BLaER1 (cell line): ENCODE data around the gene APLN.

Experiments used
- H3K27ac ChIP-seq: shearing (Covaris generic); formaldehyde crosslinking; 2 replicates; pipeline ENCODE4 v1.8.1; 2022
- H3K27me3 ChIP-seq: shearing (Covaris generic); formaldehyde crosslinking; 2 replicates; pipeline ENCODE4 v1.8.1; 2022
- H3K36me3 ChIP-seq: shearing (Covaris generic); formaldehyde crosslinking; 2 replicates; pipeline ENCODE4 v1.8.1; 2022
- H3K4me1 ChIP-seq: shearing (Covaris generic); formaldehyde crosslinking; 2 replicates; pipeline ENCODE4 v1.8.1; 2022
- H3K4me2 ChIP-seq: shearing (Covaris generic); formaldehyde crosslinking; 2 replicates; pipeline ENCODE4 v1.8.1; 2022
- H3K4me3 ChIP-seq: shearing (Covaris generic); formaldehyde crosslinking; 2 replicates; pipeline ENCODE4 v1.8.1; 2022
- H3K9ac ChIP-seq: shearing (Covaris generic); formaldehyde crosslinking; 2 replicates; pipeline ENCODE4 v1.8.1; 2022
- H3K9me3 ChIP-seq: shearing (Covaris generic); formaldehyde crosslinking; 2 replicates; pipeline ENCODE4 v1.8.1; 2022
- H4K20me1 ChIP-seq: shearing (Covaris generic); formaldehyde crosslinking; 2 replicates; pipeline ENCODE4 v1.8.1; 2022
- Cebpa-rat ChIP-seq: shearing (Covaris generic); IDR thresholded peaks from 2 replicates; pipeline ENCODE4 v1.8.1; 2022

Gene APLN

DNA sequence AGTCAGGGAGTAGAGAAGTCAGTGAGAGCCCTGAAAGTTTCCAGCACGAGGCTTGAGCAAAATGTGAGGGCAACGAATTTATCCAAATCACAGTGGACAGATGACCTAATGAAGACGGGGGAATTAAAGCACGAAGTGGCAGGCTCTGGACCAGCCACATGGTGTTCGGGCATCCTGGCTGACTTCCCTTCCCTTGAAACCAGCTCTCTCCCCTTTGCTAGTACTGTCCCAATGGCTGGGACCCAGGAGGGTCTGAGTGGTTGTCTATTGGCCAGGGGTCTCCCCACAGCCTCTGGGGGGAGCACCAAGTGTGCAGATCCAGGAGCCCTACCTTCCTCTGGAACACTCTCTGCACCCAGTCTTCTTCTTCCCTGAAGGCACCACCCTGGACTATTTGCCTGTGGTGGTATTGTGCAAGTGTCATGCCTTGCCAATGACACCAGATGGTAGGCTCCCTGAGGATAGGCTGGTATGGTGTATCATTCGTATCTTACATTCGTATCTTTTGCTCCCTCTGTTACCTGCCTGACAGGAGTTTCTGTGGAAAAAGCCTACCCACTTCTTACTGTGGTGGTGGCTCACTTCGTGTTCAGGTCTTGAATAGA lies 2.1 kb downstream of the APLN start:
- Histone ChIP-seq H3K27ac (no peak overlapping the region), H3K36me3 (no peaks in the 10 kb centered on the region), H4K20me1 (peaks cover 32% of the 10 kb centered on the region; the same call in 1 of the 2 replicates), H3K9me3 (no peaks in the 10 kb centered on the region; the same call in 1 of the 2 replicates), H3K4me1 (peaks cover 16% of the 10 kb centered on the region), H3K9ac (no peak overlapping the region), H3K27me3 (peaks cover 88% of the 10 kb centered on the region), H3K4me3 (no peak overlapping the region), H3K4me2 (no peak overlapping the region; the same call in 1 of the 2 replicates)
- TF ChIP-seq Cebpa-rat: no peak

DNA sequence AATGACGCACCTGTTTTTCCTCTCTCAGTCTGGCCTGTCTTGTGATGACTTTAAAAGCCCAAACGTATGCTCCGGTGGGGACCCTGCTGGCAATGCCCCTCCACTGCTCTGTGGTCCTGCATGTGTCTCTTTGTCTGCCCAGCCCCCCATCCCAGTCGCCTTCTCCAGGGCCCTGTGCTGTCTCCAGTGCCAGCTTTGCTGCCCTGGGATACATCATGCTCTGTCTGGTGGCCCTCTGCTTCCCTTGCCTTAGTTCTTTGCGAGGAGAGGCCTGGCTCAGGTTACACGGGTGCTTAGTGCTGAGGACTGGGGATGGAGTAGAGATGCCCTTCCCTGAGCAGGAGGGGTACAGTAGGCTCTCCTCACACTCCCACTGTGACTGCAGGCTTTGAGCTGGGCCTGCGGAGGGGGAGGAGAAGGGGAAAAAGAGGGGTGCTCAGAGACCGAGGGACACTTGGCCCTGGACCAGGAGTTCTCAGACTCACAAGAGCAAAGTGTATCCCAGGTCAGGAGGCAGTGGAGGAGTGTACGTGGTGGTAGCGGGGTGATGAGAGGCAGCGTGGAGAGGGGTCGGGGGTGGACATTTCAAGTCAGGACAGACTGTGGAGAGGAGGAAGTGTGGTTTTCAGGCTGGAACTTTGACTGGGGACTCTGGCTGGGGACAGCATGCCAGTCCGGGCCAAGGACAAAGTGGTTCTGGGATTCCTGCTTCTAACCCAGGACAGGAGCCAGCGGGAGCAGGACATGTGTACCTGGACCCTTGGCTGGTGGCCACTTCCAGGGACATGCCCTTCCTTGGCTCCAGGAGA lies 2.8 kb downstream of the APLN start:
- Histone ChIP-seq H3K27me3 (peaks cover 95% of the 10 kb centered on the region), H3K4me1 (peaks cover 16% of the 10 kb centered on the region), H3K4me3 (no peak overlapping the region), H3K9ac (no peak overlapping the region), H3K36me3 (no peaks in the 10 kb centered on the region), H4K20me1 (peaks cover 33% of the 10 kb centered on the region; the same call in 1 of the 2 replicates), H3K27ac (no peak overlapping the region), H3K9me3 (no peaks in the 10 kb centered on the region; the same call in 1 of the 2 replicates), H3K4me2 (no peak overlapping the region)
- no peak for TF ChIP-seq Cebpa-rat

DNA sequence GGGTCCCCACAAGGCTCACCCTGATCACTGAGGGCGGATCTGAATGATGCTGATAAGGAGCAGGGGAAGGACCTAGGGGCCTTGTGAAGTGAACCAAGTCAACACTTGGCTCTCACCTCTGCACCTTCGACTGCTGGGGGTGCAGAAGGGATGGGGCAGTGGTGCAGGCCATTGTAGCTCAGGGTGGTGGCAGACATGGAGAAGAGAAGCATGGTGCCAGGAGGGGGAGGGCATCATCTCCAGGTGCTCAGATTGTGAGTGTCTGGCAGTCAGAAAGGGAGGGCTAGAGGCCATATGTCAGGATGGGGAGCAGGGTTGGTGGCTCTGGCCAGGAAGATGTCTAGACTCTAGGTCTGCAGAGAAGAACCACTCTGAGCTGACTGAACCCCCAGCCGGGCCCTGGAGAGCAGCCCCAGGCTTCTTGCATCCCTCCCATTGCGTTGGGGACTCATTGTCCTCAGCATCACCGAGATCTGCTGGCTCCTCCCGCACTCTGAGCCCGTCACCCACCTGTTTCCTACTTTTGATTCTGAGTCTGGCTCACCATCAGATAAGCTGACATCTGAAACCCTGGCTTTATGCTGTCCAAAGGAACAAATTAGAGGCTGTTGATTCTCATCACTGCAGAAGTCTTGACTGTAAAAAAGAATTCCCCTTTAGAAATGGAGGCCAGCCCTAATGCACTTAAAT lies 3.8 kb downstream of the APLN start:
- TF ChIP-seq Cebpa-rat: no peak
- Histone ChIP-seq H3K4me3 (no peak overlapping the region), H3K36me3 (no peaks in the 10 kb centered on the region), H3K9ac (no peak overlapping the region), H3K27me3 (peaks cover 100% of the 10 kb centered on the region), H4K20me1 (peaks cover 43% of the 10 kb centered on the region; the same call in 1 of the 2 replicates), H3K4me1 (peaks cover 16% of the 10 kb centered on the region), H3K27ac (no peak overlapping the region), H3K9me3 (no peaks in the 10 kb centered on the region; the same call in 1 of the 2 replicates), H3K4me2 (no peak overlapping the region)

DNA sequence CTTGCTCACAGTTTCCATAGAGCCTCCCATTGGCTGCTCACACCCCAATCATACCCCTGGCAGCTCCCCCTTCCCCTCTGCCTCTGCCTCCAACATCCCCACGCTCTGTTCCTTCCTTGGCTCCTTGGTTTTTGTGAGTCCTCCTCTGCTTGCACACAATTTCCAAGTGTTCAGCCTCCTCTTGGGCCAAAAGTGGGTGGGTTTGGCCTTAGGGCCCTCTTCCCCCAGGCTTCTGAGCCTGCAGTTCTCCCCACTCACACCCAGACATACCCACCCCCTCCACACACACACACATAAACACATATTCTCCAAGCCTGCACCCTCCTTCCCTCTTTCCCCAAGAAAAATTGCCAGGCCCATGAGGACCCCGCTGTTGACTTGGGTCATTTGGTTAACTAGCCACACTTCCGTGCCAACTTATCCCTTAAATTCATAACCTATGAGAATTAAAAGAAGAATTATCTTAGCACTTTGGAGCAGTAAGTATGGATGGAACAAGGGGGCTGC lies 4.5 kb downstream of the APLN start:
- H4K20me1 ChIP-seq: peaks cover 40% of the 10 kb centered on the region; the same call in 1 of the 2 replicates
- H3K9me3 ChIP-seq: no peaks in the 10 kb centered on the region; the same call in 1 of the 2 replicates
- no peak overlapping the region for H3K9ac ChIP-seq
- no peak for TF ChIP-seq Cebpa-rat
- H3K4me2 ChIP-seq: no peak overlapping the region
- H3K36me3 ChIP-seq: no peaks in the 10 kb centered on the region
- H3K27ac ChIP-seq: no peak overlapping the region
- H3K27me3 ChIP-seq: peaks cover 100% of the 10 kb centered on the region
- peaks cover 16% of the 10 kb centered on the region for H3K4me1 ChIP-seq
- no peak overlapping the region for H3K4me3 ChIP-seq

DNA sequence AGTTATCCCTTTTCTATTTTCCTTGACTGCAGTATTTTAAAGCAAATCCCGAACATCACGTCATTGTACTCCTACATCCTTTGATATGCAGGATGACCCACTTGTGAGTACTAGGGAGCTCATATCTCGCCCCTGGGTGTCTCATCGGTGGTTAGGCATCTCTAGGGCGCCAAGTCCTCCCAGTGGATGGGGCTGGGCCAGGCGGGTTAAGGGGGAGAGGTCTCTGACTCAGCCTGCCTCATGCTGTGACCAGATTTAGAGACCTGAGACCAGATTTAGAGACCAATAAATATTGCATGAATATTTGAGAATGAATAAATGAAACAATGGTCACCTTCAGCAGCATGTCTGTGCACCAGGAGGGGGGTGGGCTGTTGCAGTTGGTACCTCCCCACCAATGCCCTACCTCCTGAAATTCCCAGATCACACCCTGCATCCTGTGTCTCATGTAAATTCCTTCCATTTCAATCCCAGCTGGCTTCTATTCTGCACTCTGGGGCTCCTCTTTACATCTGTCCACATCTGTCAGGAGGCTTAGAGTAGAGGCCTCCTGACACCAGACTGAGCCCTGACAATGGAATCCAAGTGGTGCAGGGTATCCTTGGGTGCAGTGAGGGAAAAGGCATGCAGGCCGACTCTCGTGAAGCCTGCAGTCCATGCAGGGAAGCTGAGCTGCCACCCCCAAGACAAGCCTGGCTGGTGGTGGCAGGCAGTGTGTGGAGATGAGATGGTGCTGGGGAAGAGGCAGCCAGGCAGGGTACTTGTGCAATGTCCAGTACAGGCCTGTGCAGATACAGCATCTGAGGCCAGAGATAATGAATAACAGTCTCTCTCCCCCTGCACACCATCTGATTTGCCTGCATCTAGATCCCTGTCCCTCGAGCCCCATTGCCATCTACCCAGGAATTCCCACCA lies 5.2 kb downstream of the APLN start:
- Histone ChIP-seq H4K20me1 (peaks cover 35% of the 10 kb centered on the region; the same call in 1 of the 2 replicates), H3K27me3 (peaks cover 99% of the 10 kb centered on the region), H3K9ac (no peak overlapping the region), H3K27ac (no peak overlapping the region), H3K4me3 (no peak overlapping the region), H3K9me3 (no peaks in the 10 kb centered on the region; the same call in 1 of the 2 replicates), H3K36me3 (no peaks in the 10 kb centered on the region), H3K4me2 (no peak overlapping the region), H3K4me1 (peaks cover 11% of the 10 kb centered on the region; the same call in 1 of the 2 replicates)
- no peak for TF ChIP-seq Cebpa-rat

DNA sequence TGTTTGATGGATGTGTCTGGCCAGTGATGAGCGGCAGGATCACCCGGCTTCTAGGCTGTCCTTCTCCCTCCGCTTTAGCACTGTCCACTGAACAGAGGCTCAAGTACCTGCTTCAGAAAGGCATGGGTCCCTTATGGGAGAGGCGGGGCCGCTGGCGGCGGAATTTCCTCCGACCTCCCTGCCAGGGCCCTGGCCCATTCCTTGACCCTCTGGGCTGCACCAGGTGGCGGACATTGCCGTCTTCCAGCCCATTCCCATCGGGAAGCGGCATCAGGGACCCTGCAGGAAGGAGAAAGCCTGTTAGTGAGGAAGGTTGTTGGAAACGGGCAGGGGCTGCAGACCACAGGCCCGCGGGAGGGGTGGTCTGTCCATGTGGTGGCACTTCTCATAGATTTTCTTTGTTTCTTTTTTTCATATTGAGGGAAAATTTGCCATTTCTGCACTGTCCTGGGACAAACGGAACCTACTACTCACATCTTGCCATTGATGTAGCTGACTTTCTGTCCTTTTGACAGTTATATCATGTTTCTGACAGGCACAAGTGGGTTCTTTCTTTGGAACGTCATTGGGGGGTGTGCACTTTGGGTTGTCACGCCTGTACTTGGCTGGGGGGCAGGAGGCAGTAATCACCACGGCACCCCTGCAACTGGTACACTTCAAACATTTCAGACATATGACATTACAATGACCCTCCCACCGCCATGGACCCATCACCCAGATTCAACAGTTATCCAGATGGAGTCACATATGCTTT lies 6.1 kb downstream of the APLN start:
- Histone ChIP-seq H3K36me3 (no peaks in the 10 kb centered on the region), H3K27me3 (peaks cover 98% of the 10 kb centered on the region), H3K9me3 (no peaks in the 10 kb centered on the region), H3K4me2 (no peak overlapping the region), H3K4me1 (peaks cover 5% of the 10 kb centered on the region; the same call in 1 of the 2 replicates), H4K20me1 (peaks cover 35% of the 10 kb centered on the region; the same call in 1 of the 2 replicates), H3K9ac (no peak overlapping the region), H3K4me3 (no peak overlapping the region), H3K27ac (no peak overlapping the region)
- TF ChIP-seq Cebpa-rat: no peak

DNA sequence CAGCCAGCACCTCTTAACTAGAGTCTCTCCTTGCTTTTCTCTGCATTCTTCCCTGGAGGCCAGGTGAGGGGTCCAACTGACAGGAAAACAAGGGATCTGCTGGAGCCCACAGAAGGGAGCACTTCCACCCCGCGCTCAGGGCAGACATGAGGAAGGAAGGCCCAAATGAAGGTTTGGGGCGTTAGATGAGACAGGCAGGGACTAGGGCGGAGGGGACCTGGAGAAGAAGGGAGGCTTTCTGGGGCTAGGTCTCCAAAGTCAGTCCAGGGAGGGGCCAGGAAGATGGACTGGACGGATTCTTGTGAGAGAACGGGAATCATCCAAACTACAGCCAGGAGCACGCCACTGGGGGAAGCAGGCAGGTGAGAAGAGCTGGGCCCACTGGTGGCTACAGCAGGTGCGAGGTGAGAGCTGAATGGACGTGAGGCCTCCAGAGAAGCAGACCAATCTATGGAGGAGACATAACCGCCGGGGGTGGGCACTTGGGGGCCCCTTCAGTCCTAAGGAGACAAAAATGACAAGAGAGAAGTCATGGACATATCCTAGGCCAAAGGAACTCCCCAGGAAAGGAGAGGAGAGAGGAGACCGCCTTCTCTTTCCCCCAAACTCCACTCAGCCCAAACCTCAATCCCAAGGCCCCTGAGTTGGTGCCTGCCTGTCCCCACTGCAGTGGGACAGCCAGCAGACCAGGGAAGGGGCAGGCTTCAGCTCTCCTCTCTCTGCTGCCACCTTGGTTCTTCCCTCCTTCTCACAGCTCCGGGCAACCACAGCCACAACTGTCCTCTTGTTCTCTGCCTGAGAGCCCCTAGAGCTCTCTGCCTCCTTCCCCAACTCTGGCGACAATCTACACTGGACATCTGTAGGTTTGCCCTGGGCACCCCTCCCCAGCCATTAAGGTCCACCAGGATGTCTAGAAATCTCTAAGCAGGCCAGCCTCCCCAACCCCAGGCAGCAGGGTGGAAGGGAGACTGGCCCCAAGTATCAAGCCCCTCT lies 7.0 kb downstream of the APLN start:
- TF ChIP-seq Cebpa-rat: no peak
- H3K4me1 ChIP-seq: no peaks in the 10 kb centered on the region
- H3K9me3 ChIP-seq: no peaks in the 10 kb centered on the region
- H3K9ac ChIP-seq: no peak overlapping the region
- H3K4me2 ChIP-seq: no peak overlapping the region
- H3K27ac ChIP-seq: no peak overlapping the region
- no peaks in the 10 kb centered on the region for H3K36me3 ChIP-seq
- peaks cover 98% of the 10 kb centered on the region for H3K27me3 ChIP-seq
- peaks cover 27% of the 10 kb centered on the region; the same call in 1 of the 2 replicates for H4K20me1 ChIP-seq
- H3K4me3 ChIP-seq: no peak overlapping the region
